ENCODE measurements around the gene PLEKHA8. TPM values are rescaled to one million over a fixed set of nuclear protein-coding genes. Genes with fewer than 3 reads are reported as not detected.

The PLEKHA8 gene
- total and polyA plus RNA-seq, 2 of the 8 experiments (the other 6 are each of a cell fraction or from before 2014, with no cell fraction given), result 10.7 to 44.0 TPM

DNA sequence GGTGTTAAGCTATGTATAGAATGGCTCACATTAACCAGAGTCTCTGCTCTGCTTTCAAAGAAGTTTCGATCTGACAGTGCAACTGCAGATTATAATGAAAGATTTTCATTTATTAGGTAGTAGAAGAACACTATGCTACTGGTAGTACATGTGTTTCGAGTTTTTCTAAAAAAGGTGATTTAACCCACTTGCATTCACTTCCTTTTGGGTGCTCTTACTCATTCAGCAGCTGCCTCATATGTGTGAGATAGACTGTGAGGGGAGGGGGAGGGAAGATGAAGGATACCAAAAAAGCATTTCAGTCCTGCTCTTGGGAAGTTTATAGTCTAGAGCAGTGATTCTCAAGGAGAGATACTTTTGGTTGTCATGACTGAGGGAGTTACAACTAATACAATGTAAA lies 20.4 kb downstream of the PLEKHA8 start:
- Histone ChIP-seq H2BK20ac (ENCODE audit: low read length) (no peak overlapping the region), H3K9me3 (ENCODE audit: insufficient read depth in 2 of 2, low read depth in 1 of 2, low read length in 1 of 2) (no peaks in the 10 kb centered on the region), H2BK15ac (ENCODE audit: low read length) (no peak overlapping the region), H4K5ac (ENCODE audit: insufficient read length, low read depth, low read length) (no peak overlapping the region), H3K18ac (ENCODE audit: extremely low read depth, low read length) (no peak overlapping the region), H2BK5ac (ENCODE audit: low read depth, low read length) (no peak overlapping the region), H4K20me1 (replicated peaks in 1 of 2; ENCODE audit: control insufficient read depth in 1 of 2, insufficient read depth in 2 of 2, low read length in 2 of 2) (peaks cover 0 to 2% of the 10 kb centered on the region in 2 experiments), H3K27ac (ENCODE audit: low read depth, low read length) (no peak overlapping the region), H3K27me3 (replicated peaks in 1 of 4; ENCODE audit: control insufficient read depth in 3 of 4, extremely low read depth in 1 of 4, insufficient read depth in 3 of 4, low read length in 3 of 4) (no peaks in the 10 kb centered on the region), H3K56ac (replicated peaks; ENCODE audit: insufficient read length, low read depth, low read length) (no peak overlapping the region), H3K4me2 (ENCODE audit: insufficient read depth in 1 of 2, low read depth in 2 of 2, low read length in 2 of 2) (no peak overlapping the region), H2BK12ac (ENCODE audit: low read depth, low read length) (no peak overlapping the region), H3K36me3 (ENCODE audit: control insufficient read depth in 2 of 4, insufficient read depth in 4 of 4, low read length in 3 of 4) (peaks cover 8 to 36% (median 31%) of the 10 kb centered on the region in 4 experiments; a peak in 7 of 8 replicates), H3K4ac (replicated peaks; ENCODE audit: insufficient read length, low read depth, low read length) (no peak overlapping the region), H3K23ac (ENCODE audit: insufficient read length) (no peak overlapping the region), H3K14ac (ENCODE audit: insufficient read length) (no peak overlapping the region), H2AFZ (ENCODE audit: low read length) (no peak overlapping the region), H3K9ac (replicated peaks in 1 of 4; ENCODE audit: extremely low read depth in 1 of 4, low read depth in 3 of 4, low read length in 3 of 4) (no peak overlapping the region), H4K8ac (ENCODE audit: extremely low read depth, insufficient read depth, low read length) (no peak overlapping the region), H3K23me2 (ENCODE audit: low read depth, low read length) (no peaks in the 10 kb centered on the region), H4K91ac (replicated peaks; ENCODE audit: insufficient read length, low read length) (no peak overlapping the region), H3K4me1 (replicated peaks in 1 of 4; ENCODE audit: control insufficient read depth in 3 of 4, insufficient read depth in 4 of 4, low read length in 3 of 4) (no peaks in the 10 kb centered on the region), H3K79me2 (ENCODE audit: control insufficient read depth in 1 of 2, insufficient read depth in 2 of 2, low read length in 2 of 2) (peaks cover 0 to 11% of the 10 kb centered on the region in 2 experiments; a peak in 2 of 4 replicates), H2AK5ac (ENCODE audit: low read depth, low read length) (no peak overlapping the region), H2BK120ac (replicated peaks; ENCODE audit: low read depth, low read length) (no peak overlapping the region), H3K79me1 (ENCODE audit: low read depth, low read length) (no peaks in the 10 kb centered on the region), H3K4me3 (ENCODE audit: extremely low read depth in 1 of 4, insufficient read depth in 2 of 4, low read depth in 3 of 4, low read length in 4 of 4) (no peak overlapping the region)
- FAIRE-seq, result no peak
- WGBS, 2 experiments (ENCODE audit: extremely low coverage in 1 of 2, insufficient coverage in 1 of 2, insufficient read length in 1 of 2, insufficient replicate concordance in 2 of 2, low coverage in 1 of 2, low lambda C conversion rate in 2 of 2, missing lambda C conversion rate in 1 of 2), result 89% methylated on average over 2 of the region's 2 CpGs; no CpG with 5 or more reads in 1 of the 2 experiments
- CTCF ChIA-PET (ENCODE audit: partially characterized antibody), result interaction anchor here (0.6 to 1.9 kb wide), 5 partner anchors 13 to 78 kb away, joined by 3 to 9 read pairs (median 4); no protein-coding TSS in a partner anchor
- POLR2A ChIA-PET (ENCODE audit: partially characterized antibody), result no interaction called here
- DNase-seq (ENCODE audit: low read depth in 1 of 2, low spot score in 2 of 2), result no peak
- no peak for TF ChIP-seq CHD2 (IDR thresholded peaks at IDR 0.05; ENCODE audit: low read length)
- no peak for TF ChIP-seq BRCA1 (IDR thresholded peaks at IDR 0.05; ENCODE audit: low read depth, low read length)
- no peak for TF ChIP-seq CTBP2 (IDR thresholded peaks at IDR 0.05; ENCODE audit: borderline replicate concordance, insufficient read depth, insufficient read length, low read length)
- TF ChIP-seq SRF (IDR thresholded peaks at IDR 0.05; ENCODE audit: low read depth, low read length), result no peak
- TF ChIP-seq, protein P1, sequence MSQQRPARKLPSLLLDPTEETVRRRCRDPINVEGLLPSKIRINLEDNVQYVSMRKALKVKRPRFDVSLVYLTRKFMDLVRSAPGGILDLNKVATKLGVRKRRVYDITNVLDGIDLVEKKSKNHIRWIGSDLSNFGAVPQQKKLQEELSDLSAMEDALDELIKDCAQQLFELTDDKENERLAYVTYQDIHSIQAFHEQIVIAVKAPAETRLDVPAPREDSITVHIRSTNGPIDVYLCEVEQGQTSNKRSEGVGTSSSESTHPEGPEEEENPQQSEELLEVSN (IDR thresholded peaks at IDR 0.05), result no peak
- TF ChIP-seq SIN3A (conservative IDR thresholded peaks at IDR 0.05 in 1 of 2, IDR thresholded peaks at IDR 0.05 in 1 of 2; ENCODE audit: low read depth in 1 of 2, low read length in 2 of 2), result no peak
- TF ChIP-seq, protein P2, sequence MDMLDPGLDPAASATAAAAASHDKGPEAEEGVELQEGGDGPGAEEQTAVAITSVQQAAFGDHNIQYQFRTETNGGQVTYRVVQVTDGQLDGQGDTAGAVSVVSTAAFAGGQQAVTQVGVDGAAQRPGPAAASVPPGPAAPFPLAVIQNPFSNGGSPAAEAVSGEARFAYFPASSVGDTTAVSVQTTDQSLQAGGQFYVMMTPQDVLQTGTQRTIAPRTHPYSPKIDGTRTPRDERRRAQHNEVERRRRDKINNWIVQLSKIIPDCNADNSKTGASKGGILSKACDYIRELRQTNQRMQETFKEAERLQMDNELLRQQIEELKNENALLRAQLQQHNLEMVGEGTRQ (IDR thresholded peaks at IDR 0.05; ENCODE audit: low read length), result no peak
- TF ChIP-seq KDM5A (IDR thresholded peaks at IDR 0.05; ENCODE audit: low read length), result no peak
- TF ChIP-seq POLR2A (IDR thresholded peaks at IDR 0.05; ENCODE audit: control extremely low read depth in 1 of 2, low read depth in 2 of 2, low read length in 2 of 2), result no peak
- no peak for TF ChIP-seq TAF1 (IDR thresholded peaks at IDR 0.05; ENCODE audit: low read depth, low read length)
- no peak for TF ChIP-seq CBX5 (IDR thresholded peaks at IDR 0.05; ENCODE audit: low read depth, low read length)
- TF ChIP-seq FOSL1 (IDR thresholded peaks at IDR 0.05; ENCODE audit: insufficient read depth, low read depth, low read length), result no peak
- no peak for TF ChIP-seq CBX8 (IDR thresholded peaks at IDR 0.05; ENCODE audit: borderline replicate concordance, low read depth, low read length)
